ENCODE measurements around the gene CCDC174. TPM values are rescaled to one million over a fixed set of nuclear protein-coding genes. Genes with fewer than 3 reads are reported as not detected.

CCDC174 gene
- total and polyA plus RNA-seq, 2 of the 4 experiments (the other 2 are of a cell fraction), result 5.9 to 9.6 TPM

DNA sequence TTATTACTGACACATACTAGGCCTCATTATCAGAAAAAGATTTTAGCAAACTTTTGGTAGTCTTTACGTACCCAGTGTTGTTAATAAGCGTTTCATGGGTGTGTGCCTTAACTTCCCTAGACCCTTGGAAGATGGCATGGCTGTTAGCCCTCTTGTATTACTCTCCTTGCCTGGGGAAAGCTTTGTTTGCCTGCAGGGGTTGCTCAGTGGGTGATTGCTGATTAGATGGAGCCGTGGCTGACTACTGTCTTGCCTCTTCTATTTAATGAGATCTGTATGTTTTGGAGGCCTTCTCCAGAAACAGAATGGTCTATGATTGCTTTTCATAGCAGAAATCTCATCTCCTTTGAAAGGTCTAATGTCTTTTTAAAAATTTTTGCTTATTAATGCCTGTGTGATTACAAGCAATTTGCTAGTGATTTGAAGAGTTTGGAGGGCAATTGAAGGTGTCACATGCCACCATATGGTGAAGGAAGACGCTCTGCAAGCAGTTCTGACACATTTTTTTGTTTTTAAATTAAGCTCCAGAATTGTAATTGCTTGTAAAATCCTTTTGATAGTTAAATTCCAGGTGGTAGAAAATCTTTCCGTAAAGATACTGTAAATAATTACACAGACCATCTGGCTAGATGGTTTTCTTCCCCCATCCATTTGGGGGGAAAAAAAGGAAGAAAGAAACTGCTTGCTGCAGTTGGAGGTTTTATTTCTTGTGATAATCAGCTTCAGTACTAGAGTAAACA is 12.0 kb downstream of the CCDC174 start:
- Histone ChIP-seq H2AK9ac (replicated peaks; ENCODE audit: low read depth, low read length, poor library complexity) (no peak overlapping the region), H3K36me3 (ENCODE audit: control insufficient read depth, insufficient read depth, low read length) (peaks cover 56% of the 10 kb centered on the region), H3K4me2 (ENCODE audit: low read depth, low read length) (no peak overlapping the region), H3K18ac (ENCODE audit: low read depth, low read length) (no peak overlapping the region), H3K27ac (ENCODE audit: insufficient read depth, low read length) (no peak overlapping the region), H3K9me1 (ENCODE audit: insufficient read depth, low read length) (no peaks in the 10 kb centered on the region), H4K8ac (ENCODE audit: low read depth in 2 of 2, low read length in 2 of 2) (no peak overlapping the region), H3K9ac (ENCODE audit: low read depth, low read length) (no peak overlapping the region), H2BK15ac (ENCODE audit: low read depth, low read length) (no peak overlapping the region), H4K5ac (ENCODE audit: low read depth, low read length) (no peak overlapping the region), H2AK5ac (ENCODE audit: low read depth, low read length) (no peak overlapping the region), H4K20me1 (ENCODE audit: insufficient read depth, low read length) (no peaks in the 10 kb centered on the region), H2BK20ac (ENCODE audit: low read depth, low read length) (no peak overlapping the region), H4K91ac (ENCODE audit: insufficient read depth, low read depth, low read length) (no peak overlapping the region), H3K23ac (ENCODE audit: low read depth, low read length) (no peak overlapping the region), H3K4me1 (ENCODE audit: control insufficient read depth, insufficient read depth, low read length) (no peaks in the 10 kb centered on the region), H2AFZ (replicated peaks; ENCODE audit: low read length, poor library complexity) (no peak overlapping the region), H3K27me3 (ENCODE audit: control insufficient read depth, insufficient read depth, low read length) (no peaks in the 10 kb centered on the region), H3K14ac (replicated peaks; ENCODE audit: low read depth, low read length) (no peak overlapping the region), H3K79me1 (ENCODE audit: low read depth in 1 of 2, low read length in 2 of 2) (no peaks in the 10 kb centered on the region; a peak in 1 of 4 replicates), H2BK120ac (ENCODE audit: low read depth, low read length) (no peak overlapping the region), H3K4me3 (ENCODE audit: insufficient read depth, low read depth, low read length) (no peak overlapping the region), H3K9me3 (ENCODE audit: control insufficient read depth, insufficient read depth, low read length) (no peaks in the 10 kb centered on the region), H2BK5ac (ENCODE audit: low read depth, low read length, poor library complexity, severe bottlenecking) (no peak overlapping the region), H3K4ac (ENCODE audit: low read depth, low read length) (no peak overlapping the region), H3K56ac (ENCODE audit: extremely low read depth, insufficient read depth, low read length) (no peak overlapping the region)
- no TSS peak for BruUV-seq (replicated peaks)
- no CpG with 5 or more reads among the region's 5 CpGs for WGBS, 2 experiments (ENCODE audit: extremely low coverage in 2 of 2, insufficient read length in 1 of 2)
- no peak for DNase-seq
- ChIA-PET CTCF (interaction anchor here (0.6 to 0.9 kb wide), 2 partner anchors 198 to 278 kb away, joined by 3 to 4 read pairs; no protein-coding TSS in a partner anchor), POLR2A (ENCODE audit: unreplicated experiment) (no interaction called here)
- no peak for ATAC-seq (ENCODE audit: low read depth)
- dilution Hi-C loops (cut with HindIII; ENCODE audit: low sequenced_read_pairs, unreplicated experiment) (no loop called here), in situ Hi-C loops (cut with MboI; ENCODE audit: low sequenced_read_pairs) (loop anchor here (25.0 kb wide), 1 partner anchor 374 kb away; no protein-coding TSS in a partner anchor), intact Hi-C loops (cut with micrococcal nuclease) (no loop called here)
- no peak for TF ChIP-seq NFE2L2 (IDR thresholded peaks at IDR 0.05; ENCODE audit: low read depth, low read length)
- no peak for TF ChIP-seq CHD1 (IDR thresholded peaks at IDR 0.05; ENCODE audit: low read depth, low read length)
- TF ChIP-seq, protein P1, sequence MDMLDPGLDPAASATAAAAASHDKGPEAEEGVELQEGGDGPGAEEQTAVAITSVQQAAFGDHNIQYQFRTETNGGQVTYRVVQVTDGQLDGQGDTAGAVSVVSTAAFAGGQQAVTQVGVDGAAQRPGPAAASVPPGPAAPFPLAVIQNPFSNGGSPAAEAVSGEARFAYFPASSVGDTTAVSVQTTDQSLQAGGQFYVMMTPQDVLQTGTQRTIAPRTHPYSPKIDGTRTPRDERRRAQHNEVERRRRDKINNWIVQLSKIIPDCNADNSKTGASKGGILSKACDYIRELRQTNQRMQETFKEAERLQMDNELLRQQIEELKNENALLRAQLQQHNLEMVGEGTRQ (IDR thresholded peaks at IDR 0.05; ENCODE audit: low read depth, low read length), result no peak
- no peak for TF ChIP-seq FOS (IDR thresholded peaks at IDR 0.05; ENCODE audit: low read depth, low read length)

Measured in IMR-90 (cell line).